Fibroblast of lung (primary cell): ENCODE measurements around the gene ADARB1.

Experiments
- EZH2 ChIP-seq: IDR thresholded peaks from 2 replicates; pipeline ENCODE4 v1.5.1; 2012; ENCODE audit warnings: low read length, control low read depth, mild to moderate bottlenecking; ENCODE audit errors: missing control alignments
- TF ChIP-seq, protein P1 (sequence below), 2 donors: IDR thresholded peaks in 1 of 2; conservative IDR thresholded peaks in 1 of 2; 1 replicate in 1 of 2; 2 replicates in 1 of 2; pipeline ENCODE4 v1.5.1; 2011 to 2012; ENCODE audit warnings: low read length in 2 of 2, control low read depth in 1 of 2, inconsistent platforms in 1 of 2, low read depth in 1 of 2, mild to moderate bottlenecking in 1 of 2

DNA sequence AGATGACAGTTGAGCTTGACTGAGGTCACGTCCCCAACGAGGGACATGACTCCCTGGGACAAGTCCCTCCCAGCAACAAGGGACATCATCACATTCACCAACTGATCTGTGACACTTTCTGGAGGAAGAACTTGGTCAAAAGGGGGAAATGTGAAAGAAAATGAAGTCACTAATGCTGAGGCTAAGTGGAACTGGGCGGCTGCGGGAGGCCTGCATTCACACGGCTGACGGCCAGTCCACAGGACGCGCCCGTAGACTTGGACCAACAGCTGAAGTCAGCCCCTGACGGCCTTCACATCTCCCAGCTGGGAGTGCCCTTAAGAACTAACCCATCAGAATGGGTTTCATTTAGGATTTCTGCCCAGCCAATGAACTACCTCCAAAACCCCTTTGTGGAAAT, 186.7 kb downstream of the ADARB1 start:
- TF ChIP-seq, protein P1, sequence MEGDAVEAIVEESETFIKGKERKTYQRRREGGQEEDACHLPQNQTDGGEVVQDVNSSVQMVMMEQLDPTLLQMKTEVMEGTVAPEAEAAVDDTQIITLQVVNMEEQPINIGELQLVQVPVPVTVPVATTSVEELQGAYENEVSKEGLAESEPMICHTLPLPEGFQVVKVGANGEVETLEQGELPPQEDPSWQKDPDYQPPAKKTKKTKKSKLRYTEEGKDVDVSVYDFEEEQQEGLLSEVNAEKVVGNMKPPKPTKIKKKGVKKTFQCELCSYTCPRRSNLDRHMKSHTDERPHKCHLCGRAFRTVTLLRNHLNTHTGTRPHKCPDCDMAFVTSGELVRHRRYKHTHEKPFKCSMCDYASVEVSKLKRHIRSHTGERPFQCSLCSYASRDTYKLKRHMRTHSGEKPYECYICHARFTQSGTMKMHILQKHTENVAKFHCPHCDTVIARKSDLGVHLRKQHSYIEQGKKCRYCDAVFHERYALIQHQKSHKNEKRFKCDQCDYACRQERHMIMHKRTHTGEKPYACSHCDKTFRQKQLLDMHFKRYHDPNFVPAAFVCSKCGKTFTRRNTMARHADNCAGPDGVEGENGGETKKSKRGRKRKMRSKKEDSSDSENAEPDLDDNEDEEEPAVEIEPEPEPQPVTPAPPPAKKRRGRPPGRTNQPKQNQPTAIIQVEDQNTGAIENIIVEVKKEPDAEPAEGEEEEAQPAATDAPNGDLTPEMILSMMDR (conservative IDR thresholded peaks at IDR 0.05 in 1 of 2, IDR thresholded peaks at IDR 0.05 in 1 of 2; ENCODE audit: low read depth in 1 of 2, low read length in 2 of 2) = no peak
- TF ChIP-seq EZH2 = no peak
